ENCODE results near the gene HEPACAM2. TPM values are rescaled to one million over a fixed set of nuclear protein-coding genes. Genes with fewer than 3 reads are reported as not detected.
A peak's percentile ranks its signal among the peaks of the same experiment; 100 is the strongest.

The HEPACAM2 gene
- total RNA-seq, 1 donor from 2014 or later = not detected

DNA sequence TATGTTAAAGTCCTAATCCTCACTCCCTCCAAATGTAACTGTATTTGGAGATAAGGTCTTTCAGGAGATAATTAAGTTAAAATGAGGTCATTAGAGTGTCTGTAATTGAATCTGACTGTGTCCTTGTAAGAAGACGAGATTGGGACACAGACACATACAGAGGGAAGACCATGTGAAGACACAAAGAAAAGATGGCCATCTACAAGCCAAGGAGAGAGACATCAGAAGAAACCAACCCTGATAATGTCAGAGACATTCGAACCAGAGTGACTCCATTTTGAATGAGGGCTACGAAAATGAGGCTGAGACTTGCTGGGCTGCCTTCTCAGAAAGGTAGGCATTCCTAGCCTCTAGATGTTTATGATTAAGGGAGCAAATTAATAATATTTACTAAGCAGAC lies 77.5 kb downstream of the HEPACAM2 start:
- Mint-ChIP-seq H3K4me3 (ENCODE audit: unreplicated experiment) (no peak overlapping the region), H3K9me3 (ENCODE audit: low read depth) (no peaks in the 10 kb centered on the region), H3K27ac (ENCODE audit: unreplicated experiment) (peak overlapping the region; percentile 79), H3K27me3 (ENCODE audit: low read depth) (no peaks in the 10 kb centered on the region), H3K4me1 (ENCODE audit: low read depth) (peaks cover 33% of the 10 kb centered on the region), H3K36me3 (ENCODE audit: low read depth) (peaks cover 8% of the 10 kb centered on the region)
- DNase-seq (ENCODE audit: low spot score) = no peak
- TF ChIP-seq, protein P1, sequence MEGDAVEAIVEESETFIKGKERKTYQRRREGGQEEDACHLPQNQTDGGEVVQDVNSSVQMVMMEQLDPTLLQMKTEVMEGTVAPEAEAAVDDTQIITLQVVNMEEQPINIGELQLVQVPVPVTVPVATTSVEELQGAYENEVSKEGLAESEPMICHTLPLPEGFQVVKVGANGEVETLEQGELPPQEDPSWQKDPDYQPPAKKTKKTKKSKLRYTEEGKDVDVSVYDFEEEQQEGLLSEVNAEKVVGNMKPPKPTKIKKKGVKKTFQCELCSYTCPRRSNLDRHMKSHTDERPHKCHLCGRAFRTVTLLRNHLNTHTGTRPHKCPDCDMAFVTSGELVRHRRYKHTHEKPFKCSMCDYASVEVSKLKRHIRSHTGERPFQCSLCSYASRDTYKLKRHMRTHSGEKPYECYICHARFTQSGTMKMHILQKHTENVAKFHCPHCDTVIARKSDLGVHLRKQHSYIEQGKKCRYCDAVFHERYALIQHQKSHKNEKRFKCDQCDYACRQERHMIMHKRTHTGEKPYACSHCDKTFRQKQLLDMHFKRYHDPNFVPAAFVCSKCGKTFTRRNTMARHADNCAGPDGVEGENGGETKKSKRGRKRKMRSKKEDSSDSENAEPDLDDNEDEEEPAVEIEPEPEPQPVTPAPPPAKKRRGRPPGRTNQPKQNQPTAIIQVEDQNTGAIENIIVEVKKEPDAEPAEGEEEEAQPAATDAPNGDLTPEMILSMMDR (IDR thresholded peaks at IDR 0.05) = no peak

- no peaks in the 10 kb centered on the region for H3K9me3 Mint-ChIP-seq (ENCODE audit: low read depth)
- H3K36me3 Mint-ChIP-seq (ENCODE audit: low read depth) = peaks cover 11% of the 10 kb centered on the region
- H3K27me3 Mint-ChIP-seq (ENCODE audit: low read depth) = peaks cover 2% of the 10 kb centered on the region
- TF ChIP-seq, protein P1 (IDR thresholded peaks at IDR 0.05) = no peak
- no peak for DNase-seq (ENCODE audit: low spot score)
- H3K4me1 Mint-ChIP-seq (ENCODE audit: low read depth) = peaks cover 33% of the 10 kb centered on the region
- H3K4me3 Mint-ChIP-seq (ENCODE audit: unreplicated experiment) = peak within 1 kb of the TSS; percentile 49
- peak within 1 kb of the TSS; percentile 79 for H3K27ac Mint-ChIP-seq (ENCODE audit: unreplicated experiment)
Observed at GRCh38 chr7:93148144-93148543, 78.1 kb downstream of the HEPACAM2 start, which contains the start of gene SAMD9L. SAMD9L (minus strand) TSS chr7:93148385; CDS start chr7:93135971, 12,414 bp downstream.

- no peak for DNase-seq (ENCODE audit: low spot score)
- Mint-ChIP-seq H3K4me3 (ENCODE audit: unreplicated experiment) (peak overlapping the region; percentile 49), H3K4me1 (ENCODE audit: low read depth) (peaks cover 33% of the 10 kb centered on the region), H3K27ac (ENCODE audit: unreplicated experiment) (peak overlapping the region; percentile 13), H3K36me3 (ENCODE audit: low read depth) (peaks cover 12% of the 10 kb centered on the region), H3K27me3 (ENCODE audit: low read depth) (peaks cover 2% of the 10 kb centered on the region), H3K9me3 (ENCODE audit: low read depth) (no peaks in the 10 kb centered on the region)
- TF ChIP-seq, protein P1 (IDR thresholded peaks at IDR 0.05) = no peak
Observed at GRCh38 chr7:93147363-93147762, 78.9 kb downstream of the HEPACAM2 start.

- peaks cover 33% of the 10 kb centered on the region for H3K4me1 Mint-ChIP-seq (ENCODE audit: low read depth)
- H3K4me3 Mint-ChIP-seq (ENCODE audit: unreplicated experiment) = peak overlapping the region; percentile 49
- TF ChIP-seq, protein P1 (IDR thresholded peaks at IDR 0.05) = no peak
- H3K27ac Mint-ChIP-seq (ENCODE audit: unreplicated experiment) = no peak overlapping the region
- H3K27me3 Mint-ChIP-seq (ENCODE audit: low read depth) = peaks cover 2% of the 10 kb centered on the region
- peaks cover 12% of the 10 kb centered on the region for H3K36me3 Mint-ChIP-seq (ENCODE audit: low read depth)
- H3K9me3 Mint-ChIP-seq (ENCODE audit: low read depth) = no peaks in the 10 kb centered on the region
- DNase-seq (ENCODE audit: low spot score) = no peak
Observed at GRCh38 chr7:93146472-93147141, 79.7 kb downstream of the HEPACAM2 start.

- DNase-seq (ENCODE audit: low spot score) = no peak
- peaks cover 2% of the 10 kb centered on the region for H3K27me3 Mint-ChIP-seq (ENCODE audit: low read depth)
- H3K4me3 Mint-ChIP-seq (ENCODE audit: unreplicated experiment) = no peak overlapping the region
- peaks cover 12% of the 10 kb centered on the region for H3K36me3 Mint-ChIP-seq (ENCODE audit: low read depth)
- TF ChIP-seq, protein P1 (IDR thresholded peaks at IDR 0.05) = no peak
- H3K27ac Mint-ChIP-seq (ENCODE audit: unreplicated experiment) = no peak overlapping the region
- H3K9me3 Mint-ChIP-seq (ENCODE audit: low read depth) = no peaks in the 10 kb centered on the region
- peaks cover 33% of the 10 kb centered on the region for H3K4me1 Mint-ChIP-seq (ENCODE audit: low read depth)
Observed at GRCh38 chr7:93146036-93146435, 80.2 kb downstream of the HEPACAM2 start.
